ENCODE data around the gene HFM1.

HFM1 gene

DNA sequence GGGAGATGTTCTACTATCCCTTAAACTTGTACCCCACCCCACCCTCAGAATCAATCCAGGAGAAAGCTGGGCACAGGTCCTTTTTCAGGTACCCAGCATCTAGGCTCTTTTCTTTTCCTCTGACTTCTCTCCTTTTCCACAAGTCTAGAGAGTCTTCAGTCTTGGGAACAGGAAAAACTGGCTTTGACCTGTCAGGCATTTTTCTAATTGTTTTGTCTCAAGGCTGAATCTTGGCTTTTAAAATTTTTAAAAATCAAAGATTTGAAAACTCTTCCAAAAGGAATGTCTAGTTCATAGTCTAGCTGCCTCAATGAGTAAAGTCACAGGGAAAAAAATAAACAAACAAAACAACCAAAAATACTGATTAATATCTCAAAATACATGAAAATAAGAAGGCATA is 161.5 kb downstream of the HFM1 start:
- DNase-seq (ENCODE audit: low read depth): no peak

DNA sequence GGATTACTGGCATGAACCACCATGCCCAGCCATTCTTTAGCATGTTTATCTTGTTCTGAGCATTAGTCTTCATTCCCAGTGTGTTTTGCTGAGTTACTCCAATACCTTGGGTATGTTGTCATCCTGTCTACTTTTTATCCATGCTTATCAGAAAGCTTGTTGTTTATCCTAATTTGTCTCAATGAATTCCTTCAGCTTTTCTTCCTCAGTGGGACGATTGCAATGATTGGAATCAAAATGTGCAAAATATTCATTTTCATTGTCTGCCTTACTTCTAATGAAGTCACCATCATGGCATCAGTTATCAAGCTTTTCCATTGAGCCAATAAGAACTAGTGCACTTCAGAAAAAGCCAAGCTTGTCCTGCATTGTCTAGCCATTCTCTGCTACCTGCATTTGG is 170.5 kb downstream of the HFM1 start:
- DNase-seq (ENCODE audit: low read depth): no peak

DNA sequence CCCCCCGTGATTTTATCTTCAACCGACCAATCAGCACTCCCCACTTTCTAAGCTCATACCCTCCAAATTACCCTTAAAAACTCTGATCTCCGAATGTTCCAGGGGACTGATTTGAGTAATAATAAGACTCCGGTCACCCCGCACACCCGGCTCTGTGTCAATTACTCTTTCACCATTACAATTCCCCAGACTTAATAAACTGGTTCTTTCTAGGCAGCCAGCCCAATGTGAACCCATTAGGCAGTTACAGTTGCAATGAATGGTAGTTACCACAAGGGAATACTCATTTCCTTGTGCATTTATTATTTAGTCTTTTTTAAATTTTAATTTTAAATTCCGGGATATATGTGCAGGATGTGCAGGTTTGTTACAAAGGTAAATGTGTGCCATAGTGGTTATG is 177.9 kb downstream of the HFM1 start:
- DNase-seq (ENCODE audit: low read depth): no peak

GRCh38 chr1:91224878-91225277 is 179.8 kb downstream of the HFM1 start:
- no peak for DNase-seq (ENCODE audit: low read depth)

DNA sequence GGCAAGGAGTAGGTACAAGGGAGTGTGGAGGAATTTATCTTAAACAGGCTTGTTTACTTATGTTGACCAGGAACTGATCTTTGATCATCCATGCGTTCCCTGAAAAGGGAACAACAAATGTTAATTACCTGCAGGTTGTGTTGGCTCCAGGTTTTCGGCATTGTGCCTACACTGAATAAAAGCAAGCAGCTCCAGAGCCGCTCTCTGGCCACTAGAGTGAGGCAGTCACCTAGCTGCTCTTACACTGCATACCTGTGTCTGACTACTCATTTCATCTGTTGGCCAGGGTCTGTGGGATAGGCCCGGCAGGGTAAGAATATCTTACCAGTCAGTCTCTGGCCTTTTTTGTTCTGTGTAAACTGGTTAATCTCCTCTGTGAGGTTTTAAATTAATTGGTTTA is 183.6 kb downstream of the HFM1 start:
- DNase-seq (ENCODE audit: low read depth): no peak

- no peak for DNase-seq (ENCODE audit: low read depth)
Measured at GRCh38 chr1:91217911-91218310, 186.7 kb downstream of the HFM1 start.

Data from stimulated activated CD8-positive, alpha-beta memory T cell treated with anti-CD3 and anti-CD28 coated beads, Interleukin-7, amount 100 ng/mL, for 24 hours (primary cell).